Spleen (tissue), 7 donors: ENCODE results near the gene FAM234A.

ENCODE experiments used
- POLR2A ChIP-seq, 3 donors: fragments of 450-650 bp; IDR thresholded peaks; one replicate each; pipeline ENCODE4 v1.5.1; 2017; ENCODE audit warnings: antibody characterized with exemption in 3 of 3, mild to moderate bottlenecking in 1 of 3
- TF ChIP-seq, protein P1 (sequence below), 11 experiments: fragments of 200-600 bp in 7 of 11; fragments of 450-650 bp in 4 of 11; sonication (generic) in 4 of 11; IDR thresholded peaks in 8 of 11; conservative IDR thresholded peaks in 3 of 11; 1 replicate in 7 of 11; 2 replicates in 4 of 11; pipeline versions ENCODE4 v1.4.0 to v1.8.0; 2016 to 2021; ENCODE audit warnings: antibody characterized with exemption in 11 of 11, inconsistent platforms in 4 of 11, mild to moderate bottlenecking in 1 of 11
- donor health status: DM: no; HTN: no; CAD: no; lungs with moderate emphysema.
- donor health status: DM: no; HTN: no; CAD: no.
- donor health status: DM: no; HTN: no; CAD: no.

DNA sequence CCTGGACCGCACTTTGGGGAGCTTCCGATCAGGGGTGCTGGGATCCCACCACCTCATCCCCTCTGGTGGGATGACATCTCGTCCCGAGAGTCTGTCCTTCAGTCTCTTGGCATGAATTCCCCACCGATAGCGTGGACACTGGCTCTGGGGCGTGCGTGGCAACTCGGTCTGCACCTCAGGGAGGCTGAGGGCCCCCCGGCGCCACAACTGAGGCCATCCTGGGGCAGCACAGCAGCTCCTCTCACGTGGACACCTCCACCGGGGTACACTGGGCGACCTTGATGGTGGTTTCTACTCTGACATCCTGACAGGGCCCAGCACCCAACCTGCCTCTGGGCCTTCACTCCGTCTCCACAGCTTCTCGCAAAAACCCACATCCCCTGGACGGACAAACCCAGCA, 56.9 kb downstream of the FAM234A start:
- TF ChIP-seq, protein P1, sequence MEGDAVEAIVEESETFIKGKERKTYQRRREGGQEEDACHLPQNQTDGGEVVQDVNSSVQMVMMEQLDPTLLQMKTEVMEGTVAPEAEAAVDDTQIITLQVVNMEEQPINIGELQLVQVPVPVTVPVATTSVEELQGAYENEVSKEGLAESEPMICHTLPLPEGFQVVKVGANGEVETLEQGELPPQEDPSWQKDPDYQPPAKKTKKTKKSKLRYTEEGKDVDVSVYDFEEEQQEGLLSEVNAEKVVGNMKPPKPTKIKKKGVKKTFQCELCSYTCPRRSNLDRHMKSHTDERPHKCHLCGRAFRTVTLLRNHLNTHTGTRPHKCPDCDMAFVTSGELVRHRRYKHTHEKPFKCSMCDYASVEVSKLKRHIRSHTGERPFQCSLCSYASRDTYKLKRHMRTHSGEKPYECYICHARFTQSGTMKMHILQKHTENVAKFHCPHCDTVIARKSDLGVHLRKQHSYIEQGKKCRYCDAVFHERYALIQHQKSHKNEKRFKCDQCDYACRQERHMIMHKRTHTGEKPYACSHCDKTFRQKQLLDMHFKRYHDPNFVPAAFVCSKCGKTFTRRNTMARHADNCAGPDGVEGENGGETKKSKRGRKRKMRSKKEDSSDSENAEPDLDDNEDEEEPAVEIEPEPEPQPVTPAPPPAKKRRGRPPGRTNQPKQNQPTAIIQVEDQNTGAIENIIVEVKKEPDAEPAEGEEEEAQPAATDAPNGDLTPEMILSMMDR (IDR thresholded peaks at IDR 0.05 in 8 of 11, conservative IDR thresholded peaks at IDR 0.05 in 3 of 11): no peak
- TF ChIP-seq POLR2A (IDR thresholded peaks at IDR 0.05): no peak
